Right lobe of liver (tissue), 6 donors: ENCODE results near the gene SIGMAR1. TPM values are rescaled to one million over a fixed set of nuclear protein-coding genes. Genes with fewer than 3 reads are reported as not detected.
A peak's percentile ranks its signal among the peaks of the same experiment; 100 is the strongest.
"Not testable (repeated sequence)": the region's sequence is repeated elsewhere in the genome, so short reads cannot be mapped to it uniquely, and the experiment has no call there.

Experiments used
- ATAC-seq, 4 donors: fragments of 200-7000 bp; cut with Tn5 transposase; one replicate each; pipeline ENCODE4 v1.9.1; 2020; ENCODE audit warnings: mild to moderate bottlenecking in 4 of 4, moderate library complexity in 4 of 4
- DNase-seq, 3 donors: peaks; one replicate each; pipeline ENCODE4 v3.0.0-alpha.2; 2020
- H3K27ac ChIP-seq, 3 donors: fragments of 200-600 bp; one replicate each; pipeline ENCODE4 v1.8.0; 2022
- H3K27me3 ChIP-seq, 2 donors: fragments of 200-600 bp; one replicate each; pipeline ENCODE4 v1.8.0; 2022
- H3K36me3 ChIP-seq, 4 donors: fragments of 200-600 bp; sonication (generic) in 1 of 4; one replicate each; pipeline versions ENCODE4 v1.5.1 to v1.8.0; 2017 to 2022; ENCODE audit warnings: control low read depth in 1 of 4
- H3K4me1 ChIP-seq, 4 donors: fragments of 200-600 bp; sonication (generic) in 1 of 4; one replicate each; pipeline versions ENCODE4 v1.5.1 to v1.8.0; 2017 to 2022; ENCODE audit warnings: control low read depth in 1 of 4
- H3K4me3 ChIP-seq, 3 donors: fragments of 200-600 bp; one replicate each; pipeline ENCODE4 v1.8.0; 2022
- H3K9me3 ChIP-seq, 4 donors: fragments of 200-600 bp; sonication (generic) in 1 of 4; one replicate each; pipeline versions ENCODE4 v1.5.1 to v1.8.0; 2017 to 2022; ENCODE audit warnings: control low read depth in 1 of 4
- CTCF ChIP-seq, 4 donors: fragments of 200-600 bp in 3 of 4; fragments of 450-650 bp in 1 of 4; IDR thresholded peaks; one replicate each; pipeline versions ENCODE4 v1.5.1 to v1.8.0; 2016 to 2022; ENCODE audit warnings: antibody characterized with exemption in 4 of 4, mild to moderate bottlenecking in 2 of 4
- POLR2A ChIP-seq: fragments of 450-650 bp; IDR thresholded peaks from one replicate; pipeline ENCODE4 v1.6.1; 2017; ENCODE audit warnings: antibody characterized with exemption, mild to moderate bottlenecking
- WGBS: methylation state at CpG from one replicate; pipeline ENCODE4 v1.1.6; 2018; ENCODE audit warnings: low coverage, low lambda C conversion rate; ENCODE audit not compliant: insufficient coverage; ENCODE audit errors: missing lambda C conversion rate; 5-methylcytosine and 5-hydroxymethylcytosine counted together
- intact Hi-C, 2 donors: fragments of 100-400 bp; cut with DNase I; formaldehyde crosslinking; loops; one replicate each; pipeline versions ENCODE4 v1.11.2 to v1.14.1; 2022
- total RNA-seq, 6 experiments: library from RNA; depleted of rRNA in 2 of 6; stranded (reverse); fragments of >200 nt in 2 of 6; fragmentation: NEBNext Ultra II Directional in 3 of 6; extraction: Animal tissue kit (Norgen Biotek cat#: 25700) in 3 of 6; gene quantifications; one replicate each; pipeline versions ENCODE4 v1.1.0 to v1.2.4, GENCODE V29; 2016 to 2023
- donor health status: DM: no; HTN: yes; CAD: no.
- donor health status: DM: no; HTN: no; CAD: no.
- donor health status: DM: no; HTN: no; CAD: no.
- donor health status: DM: no; HTN: yes; CAD: no.
- donor health status: DM: no; HTN: yes; CAD: no.

Gene SIGMAR1
- total RNA-seq, 6 experiments from 2014 or later = 69.3 to 237 (median 123) TPM

- Histone ChIP-seq H3K4me1 (peaks cover 0 to 63% (median 24%) of the 10 kb centered on the region in 4 donors), H3K27me3 (no peaks in the 10 kb centered on the region), H3K4me3 (peak within 1 kb of the TSS; percentile 64 to 95 (median 74)), H3K27ac (peak within 1 kb of the TSS; percentile 70 to 87 (median 83)), H3K36me3 (peaks cover 0 to 17% (median 9%) of the 10 kb centered on the region in 4 donors), H3K9me3 (no peaks in the 10 kb centered on the region)
- 15% methylated on average over 7 of the region's 43 CpGs for WGBS
- ATAC-seq (peak; percentile 65 to 78 (median 72)), DNase-seq (peak; percentile 95 to 98 (median 97))
- TF ChIP-seq POLR2A (peak; percentile 73), CTCF (IDR thresholded peaks at IDR 0.05) (peak; percentile 19 to 31 (median 22))
- intact Hi-C loops = no loop called here
These were observed 8.9 kb upstream of the SIGMAR1 start, which contains the start of gene GALT for GRCh38 chr9:34646211-34647083. Gene GALT, plus strand, starts transcription at chr9:34646675. Its CDS starts 30 bp downstream, at chr9:34646705.

- H3K27me3 ChIP-seq = no peaks in the 10 kb centered on the region
- ATAC-seq (peak; percentile 45 to 69 (median 56)), DNase-seq (peak in 1 of 3 donors; percentile 84)
- peaks cover 0 to 17% (median 8%) of the 10 kb centered on the region in 4 donors for H3K36me3 ChIP-seq
- H3K27ac ChIP-seq = peak overlapping the region; percentile 51 to 87 (median 83)
- no peak overlapping the region for H3K4me3 ChIP-seq
- TF ChIP-seq POLR2A (peak; percentile 22), CTCF (IDR thresholded peaks at IDR 0.05) (no peak)
- peaks cover 0 to 60% (median 21%) of the 10 kb centered on the region in 4 donors for H3K4me1 ChIP-seq
- intact Hi-C loops = no loop called here
- no peaks in the 10 kb centered on the region for H3K9me3 ChIP-seq
These were observed 7.3 kb upstream of the SIGMAR1 start for GRCh38 chr9:34644766-34645314.

- Histone ChIP-seq H3K4me3 (no peak overlapping the region), H3K9me3 (no peaks in the 10 kb centered on the region), H3K27me3 (no peaks in the 10 kb centered on the region), H3K4me1 (peaks cover 0 to 39% (median 16%) of the 10 kb centered on the region in 4 donors), H3K27ac (no peak overlapping the region), H3K36me3 (no peaks in the 10 kb centered on the region)
- TF ChIP-seq CTCF (IDR thresholded peaks at IDR 0.05) (no peak), POLR2A (no peak)
- DNase-seq (no peak), ATAC-seq (no peak)
- intact Hi-C loops = no loop called here
- WGBS = 100% methylated on average over 1 of the region's 1 CpG
These were observed 5.1 kb upstream of the SIGMAR1 start for GRCh38 chr9:34642679-34643078.

GRCh38 chr9:34639322-34639721 lies 1.7 kb upstream of the SIGMAR1 start:
- H3K9me3 ChIP-seq, ATAC-seq, H3K27ac ChIP-seq, H3K27me3 ChIP-seq, H3K4me3 ChIP-seq, intact Hi-C loops, DNase-seq, H3K36me3 ChIP-seq: not testable (repeated sequence)
- H3K4me1 ChIP-seq = peaks cover 0 to 33% (median 15%) of the 10 kb centered on the region in 4 donors
- 68% methylated on average over 3 of the region's 8 CpGs for WGBS

- Histone ChIP-seq H3K27ac (peak overlapping the region; percentile 36 to 79 (median 72)), H3K27me3 (no peaks in the 10 kb centered on the region), H3K4me3 (peak overlapping the region; percentile 50 to 91 (median 87)), H3K36me3 (peaks cover 0 to 6% (median 0%) of the 10 kb centered on the region in 4 donors), H3K4me1 (peaks cover 0 to 38% (median 17%) of the 10 kb centered on the region in 4 donors), H3K9me3 (no peaks in the 10 kb centered on the region)
- DNase-seq (no peak), ATAC-seq (no peak)
- intact Hi-C loops = no loop called here
- WGBS = 6% methylated on average over 7 of the region's 7 CpGs
- TF ChIP-seq POLR2A (no peak), CTCF (IDR thresholded peaks at IDR 0.05) (no peak)
These were observed 505 bp upstream of the SIGMAR1 start for GRCh38 chr9:34638138-34638445.
